Vagina (tissue), 2 donors: ENCODE data around the gene SCN4A.

Experiments
- CTCF ChIP-seq, 3 experiments: fragments of 450-650 bp in 2 of 3; fragments of 200-600 bp in 1 of 3; sonication (generic) in 1 of 3; IDR thresholded peaks; one replicate each; pipeline ENCODE4 v1.5.1; 2017 to 2019; ENCODE audit warnings: antibody characterized with exemption in 3 of 3, mild to moderate bottlenecking in 2 of 3, moderate library complexity in 2 of 3
- POLR2A ChIP-seq, 2 donors: fragments of 450-650 bp; IDR thresholded peaks; one replicate each; pipeline ENCODE4 v1.6.1; 2017; ENCODE audit warnings: antibody characterized with exemption in 2 of 2, mild to moderate bottlenecking in 2 of 2, moderate library complexity in 2 of 2

GRCh38 chr17:63910096-63910495 lies 62.6 kb downstream of the SCN4A start:
- TF ChIP-seq CTCF (IDR thresholded peaks at IDR 0.05) (no peak), POLR2A (IDR thresholded peaks at IDR 0.05) (no peak)
